ENCODE results near the gene RPRD2.

Gene RPRD2

DNA sequence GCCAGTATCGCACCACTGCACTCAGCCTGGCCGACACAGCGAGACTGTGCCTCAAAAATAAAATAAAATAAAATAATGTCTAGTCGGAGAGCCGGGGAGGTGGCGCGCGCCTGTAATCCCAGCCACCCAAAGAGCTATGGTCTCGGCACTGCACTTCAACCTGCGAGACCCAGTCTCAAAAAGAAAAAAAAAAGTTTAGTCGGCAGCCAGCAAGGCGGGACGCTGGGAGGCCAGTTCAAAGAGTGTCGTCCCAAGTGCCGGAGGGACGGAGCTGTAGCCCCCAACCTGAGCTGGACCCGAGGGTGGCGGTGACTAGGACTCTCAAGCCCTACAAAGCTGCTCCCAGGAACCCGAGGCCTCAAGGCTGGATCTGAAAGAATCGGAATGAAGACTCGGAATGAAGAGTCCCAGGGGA lies 151.0 kb downstream of the RPRD2 start:
- no peak for DNase-seq (ENCODE audit: low spot score)

- DNase-seq (ENCODE audit: low spot score): peak; percentile 99
Observed at GRCh38 chr1:150515328-150516049, 151.5 kb downstream of the RPRD2 start, which contains the start of gene FALEC. TSS of gene FALEC (plus strand) at chr1:150515752.

GRCh38 chr1:150516050-150516591 lies 152.2 kb downstream of the RPRD2 start:
- DNase-seq (ENCODE audit: low spot score): no peak

- no peak for DNase-seq (ENCODE audit: low spot score)
Observed at GRCh38 chr1:150516616-150517015, 152.7 kb downstream of the RPRD2 start.

DNA sequence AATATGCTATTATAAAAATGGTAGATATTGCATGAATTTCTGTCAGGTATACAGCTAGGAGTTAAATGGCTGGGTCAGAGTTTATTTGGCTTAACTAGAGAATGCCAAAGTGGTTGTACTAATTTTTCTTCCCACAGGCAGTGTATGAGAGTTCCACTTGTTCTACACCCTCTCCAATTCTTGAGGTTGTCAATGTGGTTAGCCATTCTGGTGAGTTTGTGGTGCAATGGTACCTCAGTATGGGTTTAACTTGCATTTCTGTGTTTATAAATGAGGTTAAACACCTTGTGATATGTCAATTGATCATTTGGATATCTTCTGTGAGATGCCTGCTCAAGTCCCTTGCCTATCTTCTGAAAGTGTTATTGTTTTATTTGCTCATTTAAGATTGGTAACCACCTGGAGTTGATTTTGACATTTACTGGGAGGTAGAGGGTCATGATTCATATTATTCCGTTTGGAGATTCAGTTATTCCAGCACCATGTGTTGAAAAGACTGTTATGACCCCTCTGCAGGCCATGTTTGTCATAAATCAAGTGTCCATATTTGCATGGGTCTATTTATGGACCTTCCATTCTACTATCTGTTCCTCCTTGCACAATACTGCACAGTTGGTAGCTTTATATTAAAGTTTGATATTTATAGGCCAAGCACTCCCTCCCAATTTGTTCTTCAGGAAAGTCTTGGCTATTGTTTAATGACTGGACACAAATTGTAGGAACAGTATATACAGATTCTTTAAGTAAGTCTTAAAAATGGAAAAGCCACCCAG lies 157.4 kb downstream of the RPRD2 start:
- no peak for DNase-seq (ENCODE audit: low spot score)

- no peak for DNase-seq (ENCODE audit: low spot score)
Observed at GRCh38 chr1:150525348-150525747, 161.4 kb downstream of the RPRD2 start.

Measured in GM03348 (cell line).